Heart left ventricle (tissue), 13 donors: ENCODE results near the gene DPM2.

Source experiments
- CTCF ChIP-seq, 12 donors: fragments of 200-600 bp; sonication (generic) in 4 of 12; IDR thresholded peaks; one replicate each; pipeline versions ENCODE4 v1.5.0 to v1.8.0; 2018 to 2022; ENCODE audit warnings: antibody characterized with exemption in 12 of 12, mild to moderate bottlenecking in 5 of 12
- POLR2A ChIP-seq, 2 donors: fragments of 450-650 bp; IDR thresholded peaks; one replicate each; pipeline ENCODE4 v1.6.1; 2017; ENCODE audit warnings: antibody characterized with exemption in 2 of 2, mild to moderate bottlenecking in 2 of 2, moderate library complexity in 2 of 2
- donor health status: ischemic (EF 13 %, LVEDD 7.1; RV severe dilation, severe dysfunction).
- donor health status: DM: no; HTN: yes; CAD: no.
- donor health status: DM: no; HTN: no; CAD: no.
- donor health status: ischemic (EF 25% LVEDD 6.9; RV normal size, moderate dysfunction).
- donor health status: ischemic (EF 25% LVEDD 5.7; RV mildly dilated, moderate dysfunction).
- donor health status: ischemic (EF 35%, LVEDD 5.7; RV mildly dilated, moderate dysfunction).
- donor health status: nonischemic (EF 11% LVEDD 7.7; RV severe dilation, severe dysfunction).
- donor health status: DM: yes; HTN: yes; CAD: no.
- donor health status: PGD.
- donor health status: ischemic (EF 29% LVEDD 5.4; RV normal size, mild dysfunction).
- donor health status: nonischemic (EF 23%, LVEDD 6.1; RV moderate dilation, normal function).

- no peak for TF ChIP-seq CTCF (IDR thresholded peaks at IDR 0.05)
- TF ChIP-seq POLR2A (IDR thresholded peaks at IDR 0.05) = no peak
These were observed 10.4 kb upstream of the DPM2 start for GRCh38 chr9:127947841-127948710.
